Measurements from ENCODE around the gene SH3RF2. TPM values are rescaled to one million over a fixed set of nuclear protein-coding genes. Genes with fewer than 3 reads are reported as not detected.

SH3RF2 gene
- total and polyA plus RNA-seq, 10 of the 15 experiments (the other 5 are each of a cell fraction or from before 2014, with no cell fraction given), result 0.15 TPM; not detected in 9

GRCh38 chr5:145922059-145922458, 14.3 kb upstream of the SH3RF2 start:
- no peak overlapping the region for H3K27ac ChIP-seq (ENCODE audit: control insufficient read depth, insufficient read depth)
- no peak for TF ChIP-seq CEBPB (IDR thresholded peaks at IDR 0.05; ENCODE audit: borderline replicate concordance in 1 of 2, low read depth in 2 of 2, low read length in 2 of 2)
- no peak for TF ChIP-seq NKRF (conservative IDR thresholded peaks at IDR 0.05)
- TF ChIP-seq MLLT1 (IDR thresholded peaks at IDR 0.05), result no peak
- no peak for TF ChIP-seq RBBP5 (conservative IDR thresholded peaks at IDR 0.05)
- no peak for TF ChIP-seq SIN3A (IDR thresholded peaks at IDR 0.05; ENCODE audit: low read depth, low read length)
- no peak for TF ChIP-seq ZNF207 (IDR thresholded peaks at IDR 0.05; ENCODE audit: borderline replicate concordance)
- TF ChIP-seq EED (IDR thresholded peaks at IDR 0.05; ENCODE audit: low read depth), result no peak
- no peak for TF ChIP-seq PAX5 (IDR thresholded peaks at IDR 0.05; ENCODE audit: borderline replicate concordance, low read depth, low read length)
- TF ChIP-seq ATF3 (IDR thresholded peaks at IDR 0.05; ENCODE audit: borderline replicate concordance, extremely low read depth, low read depth, low read length), result no peak
- ChIA-PET SMC1A (ENCODE audit: uncharacterized antibody, unreplicated experiment) (interaction anchor here (0.7 kb wide), 1 partner anchor 10 kb away, joined by 3 read pairs; no protein-coding TSS in a partner anchor), RAD21 (ENCODE audit: unreplicated experiment) (no interaction called here), CTCF (no interaction called here), POLR2A (no interaction called here)
- DNase-seq (ENCODE audit: low read depth, low spot score) (no peak), FAIRE-seq (no peak), ATAC-seq (no peak)
- in situ Hi-C loops (cut with MboI) (no loop called here), intact Hi-C loops (cut with micrococcal nuclease; ENCODE audit: unreplicated experiment) (no loop called here)
- H4K20me1 ChIP-seq (ENCODE audit: control insufficient read depth, insufficient read depth), result no peaks in the 10 kb centered on the region
- no TSS peak for BruUV-seq (replicated peaks)
- H3K79me2 ChIP-seq (ENCODE audit: control insufficient read depth, insufficient read depth, low read length), result no peaks in the 10 kb centered on the region
- H3K4me2 ChIP-seq (ENCODE audit: control insufficient read depth, insufficient read depth), result no peak overlapping the region
- H3K4me1 ChIP-seq (ENCODE audit: control insufficient read depth, insufficient read depth, low read length), result no peaks in the 10 kb centered on the region
- WGBS (ENCODE audit: insufficient coverage, insufficient replicate concordance, low lambda C conversion rate, missing lambda C conversion rate), result 46% methylated on average over 2 of the region's 2 CpGs
- no peaks in the 10 kb centered on the region for H3K36me3 ChIP-seq (ENCODE audit: control insufficient read depth in 2 of 2, insufficient read depth in 2 of 2, low read length in 1 of 2)
- H3K9ac ChIP-seq (ENCODE audit: control insufficient read depth, insufficient read depth, low read length), result no peak overlapping the region
- no peak overlapping the region for H3K4me3 ChIP-seq
- H3K9me3 ChIP-seq (replicated peaks; ENCODE audit: control insufficient read depth, insufficient read depth, low read length), result no peaks in the 10 kb centered on the region
- H3K27me3 ChIP-seq (replicated peaks in 1 of 2; ENCODE audit: control insufficient read depth in 2 of 2, insufficient read depth in 2 of 2, low read length in 1 of 2), result no peaks in the 10 kb centered on the region
- H2AFZ ChIP-seq (ENCODE audit: control insufficient read depth, low read depth, low read length), result no peak overlapping the region

All from GM12878 (cell line).